Upper lobe of right lung (tissue), 1 donor: ENCODE measurements around the gene PRDM16. TPM values are rescaled to one million over a fixed set of nuclear protein-coding genes. Genes with fewer than 3 reads are reported as not detected.

Experiments
- ATAC-seq: fragments of 200-7000 bp; cut with Tn5 transposase; one replicate; pipeline ENCODE4 v1.9.1; 2020; ENCODE audit warnings: mild to moderate bottlenecking, moderate library complexity
- DNase-seq: peaks from one replicate; pipeline ENCODE4 v3.0.0-alpha.2; 2020
- H3K27ac ChIP-seq: fragments of 200-600 bp; one replicate; pipeline ENCODE4 v1.8.0; 2022
- H3K27me3 ChIP-seq: fragments of 200-600 bp; one replicate; pipeline ENCODE4 v1.8.0; 2022; ENCODE audit warnings: mild to moderate bottlenecking
- H3K36me3 ChIP-seq: fragments of 200-600 bp; one replicate; pipeline ENCODE4 v1.8.0; 2022
- H3K4me1 ChIP-seq: fragments of 200-600 bp; one replicate; pipeline ENCODE4 v1.8.0; 2022
- H3K4me3 ChIP-seq: fragments of 200-600 bp; one replicate; pipeline ENCODE4 v1.8.0; 2022; ENCODE audit warnings: mild to moderate bottlenecking
- H3K9me3 ChIP-seq: fragments of 200-600 bp; one replicate; pipeline ENCODE4 v1.8.0; 2022
- intact Hi-C: fragments of 100-400 bp; cut with DNase I; formaldehyde crosslinking; loops from one replicate; pipeline ENCODE4 v1.11.0; 2022
- total RNA-seq: library from RNA; stranded (reverse); fragmentation: NEBNext Ultra II Directional; extraction: Animal tissue kit (Norgen Biotek cat#: 25700); gene quantifications from one replicate; pipeline ENCODE4 v1.2.1, GENCODE V29; 2021
- TF ChIP-seq, protein P1 (sequence below): fragments of 200-600 bp; IDR thresholded peaks from one replicate; pipeline ENCODE4 v1.8.0; 2022; ENCODE audit warnings: antibody characterized with exemption
- donor health status: DM: no; HTN: yes; CAD: no; lungs with severe emphysema.

The PRDM16 gene
- total RNA-seq, 1 donor from 2014 or later, result 21.0 TPM

- H3K27me3 ChIP-seq, result peaks cover 17% of the 10 kb centered on the region
- no peaks in the 10 kb centered on the region for H3K36me3 ChIP-seq
These were observed 374.8 kb downstream of the PRDM16 start for GRCh38 chr1:3443807-3444206.

DNA sequence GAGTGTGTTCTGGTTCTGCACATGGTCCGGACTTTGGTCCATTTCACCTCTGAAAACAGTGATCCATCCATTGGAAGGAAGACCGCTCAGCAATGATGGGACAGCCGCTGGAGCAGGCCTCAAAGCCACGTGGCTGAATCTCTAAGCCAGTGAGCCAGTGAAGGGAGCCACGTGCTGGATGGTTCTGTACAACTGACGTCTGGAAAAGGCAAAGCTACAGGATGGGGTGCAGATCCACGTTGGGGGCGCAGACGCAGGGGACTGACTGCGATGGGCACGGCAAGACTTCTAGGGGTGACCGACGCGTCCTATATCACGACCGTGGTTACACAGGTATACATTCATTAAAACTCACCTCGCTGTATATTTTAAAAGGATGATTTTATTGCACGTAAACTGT lies 375.3 kb downstream of the PRDM16 start:
- H3K27me3 ChIP-seq, result peaks cover 12% of the 10 kb centered on the region
- no peak overlapping the region for H3K27ac ChIP-seq
- no peak for DNase-seq
- H3K4me1 ChIP-seq, result no peaks in the 10 kb centered on the region
- no peak overlapping the region for H3K4me3 ChIP-seq
- no peaks in the 10 kb centered on the region for H3K9me3 ChIP-seq
- TF ChIP-seq, protein P1, sequence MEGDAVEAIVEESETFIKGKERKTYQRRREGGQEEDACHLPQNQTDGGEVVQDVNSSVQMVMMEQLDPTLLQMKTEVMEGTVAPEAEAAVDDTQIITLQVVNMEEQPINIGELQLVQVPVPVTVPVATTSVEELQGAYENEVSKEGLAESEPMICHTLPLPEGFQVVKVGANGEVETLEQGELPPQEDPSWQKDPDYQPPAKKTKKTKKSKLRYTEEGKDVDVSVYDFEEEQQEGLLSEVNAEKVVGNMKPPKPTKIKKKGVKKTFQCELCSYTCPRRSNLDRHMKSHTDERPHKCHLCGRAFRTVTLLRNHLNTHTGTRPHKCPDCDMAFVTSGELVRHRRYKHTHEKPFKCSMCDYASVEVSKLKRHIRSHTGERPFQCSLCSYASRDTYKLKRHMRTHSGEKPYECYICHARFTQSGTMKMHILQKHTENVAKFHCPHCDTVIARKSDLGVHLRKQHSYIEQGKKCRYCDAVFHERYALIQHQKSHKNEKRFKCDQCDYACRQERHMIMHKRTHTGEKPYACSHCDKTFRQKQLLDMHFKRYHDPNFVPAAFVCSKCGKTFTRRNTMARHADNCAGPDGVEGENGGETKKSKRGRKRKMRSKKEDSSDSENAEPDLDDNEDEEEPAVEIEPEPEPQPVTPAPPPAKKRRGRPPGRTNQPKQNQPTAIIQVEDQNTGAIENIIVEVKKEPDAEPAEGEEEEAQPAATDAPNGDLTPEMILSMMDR, result no peak
- no peak for ATAC-seq
- intact Hi-C loops, result no loop called here
- no peaks in the 10 kb centered on the region for H3K36me3 ChIP-seq

More at GRCh38 chr1:3443807-3444206, 374.8 kb downstream of the PRDM16 start:
- ATAC-seq (no peak), DNase-seq (no peak)
- Histone ChIP-seq H3K27ac (no peak overlapping the region), H3K4me3 (no peak overlapping the region), H3K4me1 (no peaks in the 10 kb centered on the region), H3K9me3 (no peaks in the 10 kb centered on the region)
- intact Hi-C loops, result no loop called here
- TF ChIP-seq, protein P1, result no peak

DNA sequence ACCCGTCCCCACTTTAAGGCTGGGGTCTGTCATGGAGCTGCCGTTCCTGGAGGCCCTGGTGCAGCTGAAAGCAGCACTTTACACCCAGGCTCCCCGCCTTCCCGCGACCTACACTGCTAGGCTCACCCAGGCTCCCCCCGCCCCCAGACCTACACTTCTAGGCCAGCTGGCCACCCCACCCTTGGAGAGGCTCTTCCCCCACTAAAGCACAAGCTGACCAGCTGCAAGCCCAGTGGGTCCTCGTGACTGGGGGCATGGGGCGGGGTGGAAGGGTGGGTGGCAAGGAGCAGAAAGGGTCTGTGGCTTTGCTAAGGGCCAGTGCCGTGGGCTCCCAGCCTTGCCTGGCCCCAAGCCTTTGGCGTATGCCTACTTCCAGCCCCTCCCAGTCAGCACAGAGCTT lies 375.7 kb downstream of the PRDM16 start:
- TF ChIP-seq, protein P1, result no peak
- Histone ChIP-seq H3K27me3 (peaks cover 9% of the 10 kb centered on the region), H3K4me3 (no peak overlapping the region), H3K27ac (no peak overlapping the region), H3K36me3 (no peaks in the 10 kb centered on the region), H3K4me1 (no peaks in the 10 kb centered on the region), H3K9me3 (no peaks in the 10 kb centered on the region)
- no peak for DNase-seq
- ATAC-seq, result no peak
- intact Hi-C loops, result no loop called here

DNA sequence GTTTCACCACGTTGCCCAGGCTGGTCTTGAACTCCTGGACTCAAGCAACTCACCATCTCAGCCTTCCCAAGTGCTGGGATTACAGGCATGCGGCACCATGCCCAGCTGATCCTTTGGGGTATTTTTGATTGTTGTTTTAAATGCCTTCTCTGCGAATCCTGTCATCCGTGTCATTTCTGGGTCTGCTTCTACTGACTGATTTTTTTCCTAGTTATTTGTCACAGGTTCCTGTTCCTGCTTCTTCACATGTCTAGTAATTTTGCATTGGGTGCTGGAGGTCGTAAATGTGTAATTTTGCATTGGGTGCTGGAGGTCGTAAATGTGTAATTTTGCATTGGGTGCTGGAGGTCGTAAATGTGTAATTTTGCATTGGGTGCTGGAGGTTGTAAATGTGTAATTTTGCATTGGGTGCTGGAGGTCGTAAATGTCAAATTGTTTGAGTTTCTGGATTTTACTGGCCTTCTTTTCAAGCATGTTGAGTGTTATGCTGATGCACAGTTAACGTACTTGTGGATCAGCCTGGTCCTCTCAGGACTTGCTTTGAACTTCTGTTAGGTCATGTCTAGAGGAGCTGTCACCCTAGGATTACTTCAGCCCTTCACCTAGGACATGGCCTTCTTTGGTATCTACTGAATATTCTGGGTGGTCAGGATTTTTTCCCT lies 381.3 kb downstream of the PRDM16 start:
- intact Hi-C loops, result loop anchor here (10.0 kb wide), 1 partner anchor 274 kb away; no protein-coding TSS in a partner anchor
- H3K27me3 ChIP-seq, result peaks cover 24% of the 10 kb centered on the region
- TF ChIP-seq, protein P1, result no peak
- no peak for ATAC-seq
- no peak for DNase-seq
- H3K27ac ChIP-seq, result no peak overlapping the region
- H3K36me3 ChIP-seq, result no peaks in the 10 kb centered on the region
- no peaks in the 10 kb centered on the region for H3K9me3 ChIP-seq
- no peak overlapping the region for H3K4me3 ChIP-seq
- peaks cover 4% of the 10 kb centered on the region for H3K4me1 ChIP-seq

GRCh38 chr1:3450983-3451382 lies 382.0 kb downstream of the PRDM16 start:
- no peak overlapping the region for H3K4me3 ChIP-seq
- ATAC-seq (no peak), DNase-seq (no peak)
- no peak overlapping the region for H3K27ac ChIP-seq
- H3K9me3 ChIP-seq, result no peaks in the 10 kb centered on the region
- no peaks in the 10 kb centered on the region for H3K36me3 ChIP-seq
- intact Hi-C loops, result loop anchor here (10.0 kb wide), 1 partner anchor 274 kb away; no protein-coding TSS in a partner anchor
- peaks cover 4% of the 10 kb centered on the region for H3K4me1 ChIP-seq
- TF ChIP-seq, protein P1, result no peak
- peaks cover 24% of the 10 kb centered on the region for H3K27me3 ChIP-seq
